HL-60 (cell line): ENCODE results near the gene ICOS.
"Not testable (repeated sequence)": the region's sequence is repeated elsewhere in the genome, so short reads cannot be mapped to it uniquely, and the experiment has no call there.

ENCODE experiments used
- POLR2AphosphoS5 ChIP-seq: IDR thresholded peaks from 2 replicates; pipeline ENCODE4 v1.6.1; 2012; ENCODE audit warnings: low read depth
- TF ChIP-seq, protein P1 (sequence below): IDR thresholded peaks from one replicate; pipeline ENCODE4 v1.5.1; 2011; ENCODE audit warnings: low read length, control low read depth, inconsistent platforms; ENCODE audit not compliant: insufficient read depth

DNA sequence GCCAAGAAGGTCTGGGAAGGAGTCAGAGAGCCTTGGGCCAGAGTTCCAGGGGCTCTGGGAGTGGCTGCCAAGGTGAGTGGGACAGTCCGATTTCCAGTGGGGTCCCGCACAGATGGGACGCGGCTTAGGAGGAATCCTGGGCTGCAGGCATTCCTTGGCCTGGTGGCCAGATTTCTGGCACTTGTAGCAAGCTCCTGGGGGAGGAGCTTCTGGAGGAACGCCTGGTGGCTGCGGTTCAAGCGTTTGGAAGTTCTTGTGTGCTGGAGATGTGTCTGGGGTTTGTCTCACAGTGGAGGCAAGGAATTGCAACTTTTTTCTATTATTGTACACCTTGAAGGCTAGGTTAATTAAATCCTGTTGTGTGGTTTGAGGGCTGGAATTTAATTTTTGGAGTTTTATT is 28.6 kb downstream of the ICOS start:
- TF ChIP-seq, protein P1, sequence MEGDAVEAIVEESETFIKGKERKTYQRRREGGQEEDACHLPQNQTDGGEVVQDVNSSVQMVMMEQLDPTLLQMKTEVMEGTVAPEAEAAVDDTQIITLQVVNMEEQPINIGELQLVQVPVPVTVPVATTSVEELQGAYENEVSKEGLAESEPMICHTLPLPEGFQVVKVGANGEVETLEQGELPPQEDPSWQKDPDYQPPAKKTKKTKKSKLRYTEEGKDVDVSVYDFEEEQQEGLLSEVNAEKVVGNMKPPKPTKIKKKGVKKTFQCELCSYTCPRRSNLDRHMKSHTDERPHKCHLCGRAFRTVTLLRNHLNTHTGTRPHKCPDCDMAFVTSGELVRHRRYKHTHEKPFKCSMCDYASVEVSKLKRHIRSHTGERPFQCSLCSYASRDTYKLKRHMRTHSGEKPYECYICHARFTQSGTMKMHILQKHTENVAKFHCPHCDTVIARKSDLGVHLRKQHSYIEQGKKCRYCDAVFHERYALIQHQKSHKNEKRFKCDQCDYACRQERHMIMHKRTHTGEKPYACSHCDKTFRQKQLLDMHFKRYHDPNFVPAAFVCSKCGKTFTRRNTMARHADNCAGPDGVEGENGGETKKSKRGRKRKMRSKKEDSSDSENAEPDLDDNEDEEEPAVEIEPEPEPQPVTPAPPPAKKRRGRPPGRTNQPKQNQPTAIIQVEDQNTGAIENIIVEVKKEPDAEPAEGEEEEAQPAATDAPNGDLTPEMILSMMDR: not testable (repeated sequence)
- not testable (repeated sequence) for TF ChIP-seq POLR2AphosphoS5
